Subcutaneous adipose tissue (tissue), 4 donors: ENCODE data around the gene MPST. TPM values are rescaled to one million over a fixed set of nuclear protein-coding genes. Genes with fewer than 3 reads are reported as not detected.

Source experiments
- CTCF ChIP-seq: fragments of 450-650 bp; IDR thresholded peaks from one replicate; pipeline ENCODE4 v1.5.1; 2016; ENCODE audit warnings: low read depth, mild to moderate bottlenecking, control low read depth, antibody characterized with exemption, moderate library complexity
- total RNA-seq, 4 donors: library from RNA; depleted of rRNA; stranded (reverse); fragments of >200 nt; gene quantifications; one replicate each; pipeline ENCODE4 v1.1.0, GENCODE V29; 2016

MPST gene
- total RNA-seq, 4 donors from 2014 or later, result 61.1 to 320 (median 149) TPM

DNA sequence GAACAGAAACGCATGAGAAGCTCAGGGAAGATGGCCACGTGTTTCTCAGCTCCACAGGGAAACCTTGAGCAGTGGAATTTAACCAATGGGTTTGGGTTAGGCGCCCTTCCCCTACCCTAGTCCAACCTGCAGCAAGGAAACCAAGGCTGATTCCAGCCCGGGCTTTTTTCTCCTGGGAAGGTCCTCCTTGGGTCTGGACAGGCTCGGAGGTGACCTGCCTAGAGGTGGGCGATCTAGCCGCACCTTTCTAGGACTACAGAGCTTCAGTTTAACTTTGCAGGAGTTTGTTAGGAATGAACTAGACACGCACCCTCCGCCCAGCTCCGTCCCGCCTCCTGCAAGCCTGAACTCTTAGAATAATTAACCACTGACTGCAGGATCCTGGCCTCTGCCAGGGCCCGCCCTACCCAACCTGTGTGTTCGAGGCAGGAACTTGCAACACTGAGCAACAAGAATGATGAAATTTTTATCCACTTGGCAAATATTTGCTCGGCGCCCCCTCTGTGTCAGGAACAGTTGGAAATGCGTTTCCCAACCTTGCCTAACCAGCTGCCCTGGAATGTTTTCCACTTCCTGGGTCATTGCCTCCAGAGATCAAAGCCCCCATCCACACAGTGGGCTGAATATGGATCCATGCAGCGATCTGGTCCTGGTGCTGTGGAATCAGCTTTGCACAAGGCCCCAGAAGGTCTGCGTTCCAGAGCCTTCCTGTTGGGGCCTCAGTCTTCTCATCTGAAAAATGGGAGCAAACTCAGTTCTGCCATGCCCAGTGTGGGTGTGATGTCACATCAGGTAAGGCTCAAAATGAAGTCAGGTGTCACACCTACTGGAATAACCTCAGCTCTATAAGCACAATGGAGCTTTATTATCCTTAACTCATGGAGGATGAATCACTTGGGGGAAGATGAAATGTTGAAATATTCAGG, 13.3 kb downstream of the MPST start:
- TF ChIP-seq CTCF, result no peak

DNA sequence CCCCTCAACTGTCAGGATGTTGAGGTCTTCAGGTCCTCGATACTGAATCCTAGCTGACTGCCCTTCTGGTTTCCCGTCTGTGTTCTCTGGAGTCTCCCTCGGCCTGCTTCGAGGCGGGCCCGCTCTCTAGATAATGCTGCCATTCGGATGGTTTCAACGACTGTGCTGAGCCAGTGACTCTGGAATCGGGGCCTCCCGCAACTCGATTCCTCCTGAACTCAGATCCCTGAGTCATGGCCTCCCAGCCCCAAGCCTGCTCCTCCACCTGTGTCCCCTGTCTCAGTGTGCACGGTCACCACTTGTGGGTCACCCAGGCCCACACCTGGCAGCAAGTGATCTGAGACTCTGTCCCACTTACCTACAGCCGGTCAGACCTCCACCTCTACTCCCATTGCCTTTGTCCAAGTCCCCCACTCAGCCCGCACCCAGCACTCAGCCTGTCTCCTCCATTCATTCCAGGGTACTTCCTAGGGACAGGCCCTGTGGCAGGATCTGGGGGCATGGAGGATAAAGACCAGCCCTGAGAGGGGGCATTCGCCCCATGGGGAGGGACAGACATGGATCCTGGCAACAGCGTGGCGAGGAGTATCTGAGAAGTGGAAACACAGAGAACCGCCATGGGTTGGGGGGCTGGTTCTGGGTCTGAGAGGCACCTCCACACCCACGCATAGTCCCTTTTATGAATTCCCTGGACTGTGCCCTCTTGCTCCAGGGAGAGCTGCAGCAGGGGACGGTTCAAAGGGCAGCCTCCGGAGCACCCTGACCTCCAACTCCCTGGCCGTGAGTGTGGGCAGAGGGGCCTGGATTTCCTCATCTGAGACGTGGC, 14.3 kb downstream of the MPST start:
- TF ChIP-seq CTCF, result no peak

GRCh38 chr22:37036655-37037377, 17.3 kb downstream of the MPST start:
- TF ChIP-seq CTCF, result no peak

GRCh38 chr22:37037669-37038068, 18.1 kb downstream of the MPST start:
- TF ChIP-seq CTCF, result no peak

GRCh38 chr22:37039466-37039865, 19.9 kb downstream of the MPST start:
- TF ChIP-seq CTCF, result no peak

DNA sequence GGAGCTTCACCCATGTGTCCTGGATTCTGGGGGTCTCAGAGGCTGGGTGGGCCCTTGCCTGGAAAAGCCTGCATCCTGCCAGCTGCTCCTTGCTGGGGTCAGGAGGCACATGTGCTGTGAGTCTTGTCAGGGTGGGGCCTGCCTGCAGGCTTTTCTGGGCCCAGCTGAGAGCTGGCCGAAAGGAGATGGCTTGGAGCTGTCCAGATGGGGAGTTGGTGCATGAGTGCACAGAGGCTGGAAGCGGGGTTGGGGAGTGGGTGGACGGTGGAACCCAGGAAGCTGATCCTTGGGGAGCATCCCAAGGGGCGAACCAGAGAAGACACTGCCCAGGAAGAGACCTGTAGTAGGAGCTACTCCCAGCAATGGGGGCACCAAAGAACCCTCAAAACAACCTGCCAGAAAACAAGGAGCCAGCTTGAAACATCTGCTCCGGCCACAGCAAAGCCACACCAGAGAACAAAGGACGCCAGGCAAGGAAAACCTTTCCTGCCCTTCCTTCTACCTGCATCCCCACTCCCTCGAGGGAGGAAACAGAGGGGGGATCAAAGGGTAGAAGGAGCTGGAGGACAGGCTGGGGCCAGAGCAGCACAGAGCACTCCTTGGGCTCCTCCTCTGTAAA, 23.8 kb downstream of the MPST start:
- no peak for TF ChIP-seq CTCF
